Measurements from ENCODE around the gene OR6S1. TPM values are rescaled to one million over a fixed set of nuclear protein-coding genes. Genes with fewer than 3 reads are reported as not detected.
"Not testable (repeated sequence)": the region's sequence is repeated elsewhere in the genome, so short reads cannot be mapped to it uniquely, and the experiment has no call there.

OR6S1 gene
- total RNA-seq, 1 experiment from 2014 or later: not detected

DNA sequence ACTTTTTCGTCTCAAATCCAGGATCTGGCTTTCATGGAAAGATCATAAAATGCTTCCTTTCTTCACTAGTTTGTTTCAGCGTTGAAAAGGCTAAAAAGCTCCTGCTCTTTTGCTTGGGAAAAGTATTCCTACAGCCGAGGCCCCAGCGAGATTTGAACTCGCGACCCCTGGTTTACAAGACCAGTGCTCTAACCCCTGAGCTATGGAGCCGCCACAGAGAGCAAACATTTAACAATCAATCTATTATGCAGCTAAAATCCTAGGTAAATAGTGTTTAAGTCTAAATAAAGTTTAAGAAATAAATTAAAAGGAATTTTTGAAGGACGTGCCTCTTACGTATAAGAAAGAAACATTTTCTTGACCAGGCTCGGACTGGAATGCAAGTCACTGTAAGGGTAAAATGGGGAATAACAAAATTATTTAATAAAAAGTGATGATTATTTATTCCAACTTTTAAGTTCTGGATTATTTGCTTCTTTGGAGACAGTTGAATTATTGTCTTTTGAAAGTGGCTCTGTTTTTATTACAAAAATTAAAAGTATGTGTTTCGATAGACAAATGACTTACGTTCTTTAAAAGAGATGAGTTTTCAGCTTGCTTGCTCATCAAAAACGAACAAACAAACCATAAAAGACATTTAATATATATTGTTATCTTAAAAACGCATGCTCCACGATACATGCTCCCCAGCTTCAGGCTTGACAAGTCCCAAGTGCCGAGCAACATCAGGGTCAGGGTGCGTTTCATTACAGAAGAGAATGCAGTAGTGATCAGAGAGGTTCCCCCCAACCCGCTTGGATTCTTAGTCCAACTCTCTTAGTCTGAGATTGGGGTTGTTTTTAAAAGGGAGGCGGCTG lies 10.2 kb downstream of the OR6S1 start:
- peak; percentile 41 for DNase-seq (ENCODE audit: low spot score)

DNA sequence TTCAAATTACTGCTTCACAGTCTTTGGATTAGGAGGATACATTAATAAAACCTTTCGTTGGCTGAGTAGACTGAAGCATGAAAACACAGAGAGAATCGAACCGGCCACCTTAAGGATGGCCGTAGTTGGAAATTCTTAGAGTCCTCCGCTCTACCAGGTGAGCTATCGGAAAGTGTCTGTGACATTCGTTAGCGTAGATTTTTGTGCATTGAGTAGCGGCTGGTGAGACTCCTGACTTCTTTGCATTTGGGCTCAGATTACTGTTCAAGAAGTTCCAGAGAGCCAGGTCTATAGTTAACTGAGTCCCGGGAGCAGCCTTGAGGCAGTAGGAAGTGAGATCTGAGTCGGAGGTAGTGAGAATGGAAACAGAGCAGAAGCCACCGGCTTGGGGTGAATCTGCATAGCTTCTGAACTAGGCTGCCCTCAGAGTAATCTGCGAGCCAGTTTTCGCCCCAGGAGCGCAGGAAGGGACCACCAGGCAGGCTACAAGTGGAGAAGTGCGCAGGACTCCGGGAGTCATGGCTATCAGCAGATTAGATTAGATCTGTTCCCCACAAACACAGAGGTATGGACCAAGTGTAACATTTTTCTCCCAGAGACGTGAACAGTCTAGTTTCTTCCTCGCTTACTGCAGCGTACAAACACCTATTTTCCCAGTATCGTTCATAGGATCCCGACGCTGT lies 11.0 kb downstream of the OR6S1 start:
- no peak for DNase-seq (ENCODE audit: low spot score)

DNA sequence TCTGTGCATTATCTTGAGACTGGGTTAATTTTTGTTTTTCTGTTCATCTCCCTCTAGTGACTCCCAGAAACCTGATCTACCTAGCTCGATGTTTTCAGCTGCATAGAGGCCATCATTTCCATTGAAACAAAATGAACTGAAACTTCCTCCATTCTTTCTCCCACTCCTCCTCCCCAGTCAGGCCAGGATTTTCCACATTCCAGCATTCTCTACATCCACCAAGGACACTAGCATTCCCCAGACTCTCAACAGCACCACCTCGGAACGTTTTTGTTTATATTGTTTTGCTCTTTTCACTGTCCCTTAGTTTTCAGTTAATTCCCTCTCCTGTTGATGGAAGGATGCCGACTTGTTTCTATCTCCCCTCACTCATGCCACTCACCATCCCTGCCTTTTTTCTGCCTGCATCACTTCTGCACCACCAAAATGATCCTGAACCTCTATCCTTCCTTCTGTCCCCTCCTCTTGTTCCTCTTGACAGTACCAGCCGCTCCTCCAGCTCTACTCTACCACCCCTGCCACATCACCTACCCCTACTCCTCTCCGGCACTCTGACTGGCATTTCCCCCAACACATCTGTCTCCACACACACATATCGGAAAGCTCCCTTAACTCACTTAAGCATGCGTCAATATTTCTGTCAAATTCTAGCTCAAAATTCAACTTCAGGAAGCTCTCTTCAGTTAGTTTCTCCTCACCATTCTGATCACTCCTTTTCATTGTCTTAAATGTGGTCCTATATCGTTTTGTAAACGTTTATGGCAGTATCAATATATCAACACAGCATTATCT lies 13.2 kb downstream of the OR6S1 start:
- DNase-seq (ENCODE audit: low spot score): no peak

DNA sequence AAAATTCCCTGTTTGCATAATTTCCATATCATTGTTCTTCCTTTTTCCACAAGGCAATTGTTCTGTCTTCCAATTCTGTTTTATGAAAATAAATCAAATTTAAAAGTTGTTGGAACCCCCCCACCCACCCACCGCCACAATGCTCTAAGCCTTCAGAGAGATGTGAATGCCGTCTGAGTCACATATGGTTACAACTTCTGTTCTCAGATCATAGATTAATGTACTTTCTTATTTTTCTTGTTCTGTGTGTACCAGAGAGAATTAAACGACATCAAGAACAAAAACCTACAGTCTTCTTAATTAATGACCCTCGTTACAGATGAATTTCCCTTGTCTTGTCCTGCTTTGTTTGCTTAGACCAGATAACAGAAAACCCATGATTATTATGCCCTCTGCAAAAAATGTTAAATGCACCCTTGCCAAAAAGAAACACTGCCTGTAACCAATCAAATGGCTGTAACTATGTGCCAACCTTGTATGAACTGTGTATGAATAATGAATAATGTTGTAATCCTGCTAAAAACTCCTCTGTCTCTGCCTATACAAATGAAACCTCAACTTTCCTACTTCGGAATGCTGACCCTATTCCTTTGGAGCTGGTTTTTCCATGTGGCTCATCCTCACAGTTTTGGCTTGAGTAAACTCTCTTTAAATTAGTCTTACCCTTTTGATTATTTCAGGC lies 14.0 kb downstream of the OR6S1 start:
- DNase-seq (ENCODE audit: low spot score): no peak

DNA sequence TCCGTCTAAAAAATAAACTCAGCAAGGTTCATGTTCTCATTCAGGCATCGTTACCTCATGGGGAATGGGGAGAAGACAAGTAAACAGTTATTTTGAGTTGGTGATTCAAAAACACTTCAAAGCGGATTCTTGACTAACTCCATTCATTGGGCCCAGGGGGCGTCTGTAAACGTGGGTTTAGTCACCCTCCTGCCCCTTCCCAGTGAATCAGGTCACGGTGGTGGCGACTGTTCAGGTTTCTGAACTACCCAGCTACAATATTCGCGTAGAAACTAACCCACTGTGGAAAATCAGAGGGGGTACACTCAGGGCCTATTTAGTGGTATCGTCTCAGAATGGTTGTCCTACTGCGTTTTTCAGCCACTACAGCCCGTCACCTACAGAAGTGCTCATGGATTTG lies 15.2 kb downstream of the OR6S1 start:
- no peak for DNase-seq (ENCODE audit: low spot score)

DNA sequence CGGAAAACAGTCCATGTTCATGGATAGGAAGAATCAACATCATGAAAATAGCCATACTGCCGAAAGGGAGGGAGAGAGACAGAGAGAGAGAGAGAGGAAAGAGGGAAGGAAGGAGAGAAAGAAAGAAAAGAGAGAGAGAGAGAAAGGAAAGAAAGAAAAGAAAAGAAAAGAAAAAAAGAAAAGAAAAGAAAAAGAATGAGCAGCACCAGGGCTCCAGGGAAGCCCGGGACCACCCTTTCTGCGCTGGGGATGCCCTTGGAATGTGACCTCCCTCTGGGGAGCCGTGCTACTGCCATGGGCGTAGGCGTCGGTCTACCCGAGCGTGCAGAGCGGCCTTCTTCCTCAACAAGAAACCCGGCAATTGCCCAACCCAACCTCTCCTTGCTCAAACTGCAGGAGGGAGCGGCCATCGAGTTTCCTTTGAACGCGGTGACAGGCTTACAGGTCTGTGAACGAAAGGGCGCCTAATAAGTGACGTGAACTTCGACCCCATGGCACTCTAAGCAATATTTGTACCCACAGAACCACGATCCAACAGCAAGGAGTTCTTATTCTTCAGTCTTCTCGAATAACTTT lies 16.9 kb downstream of the OR6S1 start:
- DNase-seq (ENCODE audit: low spot score): no peak

DNA sequence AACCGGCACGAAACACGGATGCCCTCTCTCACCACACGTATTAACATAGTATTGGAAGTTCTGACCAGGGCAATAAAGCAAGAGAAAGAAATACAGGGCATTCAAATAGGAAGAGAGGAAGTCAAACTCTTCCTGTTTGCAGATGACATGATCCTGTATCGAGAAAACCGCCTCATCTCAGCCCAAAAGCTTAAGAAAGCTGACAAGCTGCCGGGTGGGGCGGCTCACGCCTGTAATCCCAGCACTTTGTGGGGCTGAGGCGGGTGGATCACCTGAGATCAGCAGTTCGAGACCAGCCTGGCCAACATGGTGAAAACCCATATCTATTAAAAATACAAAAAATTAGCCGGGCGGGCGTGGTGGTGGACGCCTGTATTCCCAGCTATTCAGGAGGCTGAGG lies 17.7 kb downstream of the OR6S1 start:
- no peak for DNase-seq (ENCODE audit: low spot score)

DNA sequence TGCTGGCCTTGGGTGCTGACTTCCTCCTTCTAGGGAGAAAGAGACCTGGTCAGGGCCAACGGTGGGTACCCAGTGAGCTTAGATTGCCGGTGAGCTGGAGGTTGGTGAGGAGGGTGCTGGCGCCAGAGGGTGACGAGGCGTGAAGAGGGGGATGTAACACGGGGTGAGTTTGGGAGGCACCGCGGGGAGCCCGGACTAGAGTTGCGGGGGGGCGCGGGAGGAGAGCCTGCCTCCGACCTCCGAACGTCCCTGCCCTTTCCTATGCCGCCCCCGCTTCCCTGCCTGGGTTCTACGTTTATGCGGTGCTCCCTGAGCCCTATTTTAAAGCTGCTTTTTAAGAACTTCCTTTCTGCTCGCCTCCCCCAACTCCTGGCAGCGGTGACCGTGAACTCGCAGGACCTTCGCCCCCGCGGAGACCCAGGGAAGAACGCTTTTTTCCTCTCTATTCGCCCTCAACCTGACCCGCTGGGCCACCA lies 18.6 kb downstream of the OR6S1 start:
- DNase-seq (ENCODE audit: low spot score): no peak

DNA sequence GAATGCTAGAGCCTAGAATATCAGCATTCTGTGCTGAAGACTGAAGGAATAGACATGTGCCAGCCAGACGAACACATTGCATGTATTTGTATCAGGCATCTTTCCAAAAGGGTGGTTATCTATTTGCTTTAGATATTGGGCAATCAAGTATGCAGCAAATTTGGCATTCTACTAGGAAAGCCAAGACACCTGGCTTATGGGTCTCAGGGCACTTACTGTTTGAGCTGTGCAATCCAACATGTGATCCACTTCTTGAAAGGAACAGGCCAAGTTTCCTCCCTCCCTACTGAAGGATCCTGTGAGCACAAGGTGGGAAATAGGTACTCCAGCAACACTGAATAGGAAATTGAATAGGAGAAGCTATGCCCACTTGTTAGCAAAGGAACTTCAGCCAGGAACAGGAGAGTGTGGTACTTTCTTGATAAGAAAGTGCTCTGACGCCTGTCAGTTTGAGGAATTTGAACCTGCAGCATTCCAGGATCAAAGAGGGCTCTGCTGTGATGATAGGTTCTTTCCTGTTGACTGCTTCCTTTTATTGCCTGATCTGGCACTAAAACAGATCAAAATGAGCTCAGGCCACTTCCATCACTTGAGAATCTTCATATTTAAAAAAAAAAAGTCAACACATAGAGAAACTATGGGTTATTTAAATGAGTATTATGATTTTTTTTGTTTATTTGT lies 20.6 kb downstream of the OR6S1 start:
- DNase-seq (ENCODE audit: low spot score): no peak

DNA sequence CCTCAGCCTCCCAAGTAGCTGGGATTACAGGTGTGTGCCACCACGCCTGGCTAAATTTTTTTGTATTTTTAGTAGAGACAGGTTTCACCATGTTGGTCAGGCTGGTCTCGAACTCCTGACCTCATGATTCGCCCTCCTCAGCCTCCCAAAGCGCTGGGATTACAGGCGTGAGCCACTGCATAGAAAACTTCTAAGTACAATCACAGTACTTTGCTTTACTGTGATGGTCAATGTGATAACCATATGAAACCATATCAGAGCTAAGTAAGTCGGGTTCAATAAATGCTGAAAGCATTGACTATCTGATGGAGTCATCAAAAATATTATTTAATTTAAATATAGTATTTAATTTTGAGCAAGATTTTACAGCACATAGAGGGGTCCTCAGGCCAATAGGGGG lies 21.8 kb downstream of the OR6S1 start:
- DNase-seq (ENCODE audit: low spot score): not testable (repeated sequence)

DNA sequence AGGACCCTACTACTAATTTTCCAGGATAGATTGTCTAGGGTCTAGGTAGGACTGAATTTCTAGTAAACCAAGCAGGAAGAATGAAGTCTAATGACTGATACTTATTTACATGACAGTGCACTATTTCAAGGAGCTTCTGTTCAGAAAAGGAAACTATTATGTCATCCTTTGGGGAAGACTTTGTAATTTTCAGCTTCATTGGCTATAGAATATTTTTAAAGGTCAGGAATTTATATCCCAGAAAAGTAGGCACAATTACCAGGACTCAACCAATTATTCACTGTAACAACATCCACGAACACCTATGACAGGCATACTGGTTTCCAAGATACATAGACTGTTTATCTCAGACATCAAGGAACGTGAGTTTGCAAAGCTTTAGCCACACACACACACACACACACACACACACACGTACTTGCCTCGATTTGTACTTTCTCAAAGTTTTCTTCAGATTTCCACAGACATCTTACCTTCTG lies 23.2 kb downstream of the OR6S1 start:
- DNase-seq (ENCODE audit: low spot score): no peak

DNA sequence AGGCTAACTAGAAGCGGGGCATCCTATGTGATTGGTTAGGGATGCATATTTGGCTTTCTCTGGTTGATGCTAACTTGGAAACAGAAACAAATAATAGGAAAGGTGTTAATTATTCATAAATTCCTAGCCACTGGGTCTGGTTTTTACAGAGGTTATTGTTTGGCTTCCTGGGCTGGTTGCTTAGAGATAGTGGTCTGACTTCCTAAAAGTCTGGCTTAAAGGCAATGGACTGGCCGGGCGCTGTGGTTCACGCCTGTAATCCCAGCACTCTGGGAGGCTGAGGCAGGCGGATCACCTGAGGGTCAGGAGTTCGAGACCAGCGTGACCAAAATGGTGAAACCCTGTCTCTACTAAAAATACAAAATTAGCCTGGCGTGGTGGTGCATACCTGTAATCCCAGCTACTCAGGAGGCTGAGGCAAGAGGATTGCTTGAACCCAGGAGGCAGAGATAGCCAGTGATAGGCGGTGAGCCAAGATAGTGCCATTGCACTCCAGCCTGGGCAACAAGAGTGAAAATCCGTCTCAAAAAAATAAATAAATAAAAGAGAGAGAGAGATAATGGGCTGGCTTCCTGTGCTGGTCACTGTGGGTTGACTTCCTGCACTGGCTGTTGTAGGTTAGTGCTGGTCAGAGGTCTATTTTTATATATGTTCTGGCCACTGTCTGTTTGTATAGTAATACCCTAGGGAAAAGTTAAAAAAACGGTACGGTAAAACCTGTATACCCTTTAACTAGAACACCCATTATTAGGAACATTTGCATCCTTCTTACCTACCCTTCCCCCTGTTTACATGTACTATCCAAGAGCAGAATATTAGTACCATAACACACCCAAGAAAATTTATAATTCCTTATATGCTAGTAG lies 24.1 kb downstream of the OR6S1 start:
- no peak for DNase-seq (ENCODE audit: low spot score)

DNA sequence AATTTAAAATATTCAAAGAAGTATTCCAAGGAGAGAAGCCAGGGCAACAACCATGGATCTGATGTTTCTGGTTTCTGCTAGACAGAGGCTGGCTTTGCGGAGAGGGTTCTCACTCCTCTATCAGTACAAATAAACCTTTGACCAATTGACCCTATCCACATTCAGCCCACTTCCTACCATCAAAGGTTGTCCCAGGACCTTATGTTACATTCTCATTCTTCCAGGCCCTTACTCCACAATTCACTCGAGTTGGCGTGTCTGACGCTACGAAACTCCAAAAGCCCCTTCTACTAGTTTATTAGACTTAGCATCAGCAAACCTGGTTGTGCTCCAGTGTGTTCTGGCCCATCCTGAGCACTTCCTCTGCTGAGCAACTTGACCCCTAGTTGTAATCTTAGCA lies 25.5 kb downstream of the OR6S1 start:
- DNase-seq (ENCODE audit: low spot score): no peak

DNA sequence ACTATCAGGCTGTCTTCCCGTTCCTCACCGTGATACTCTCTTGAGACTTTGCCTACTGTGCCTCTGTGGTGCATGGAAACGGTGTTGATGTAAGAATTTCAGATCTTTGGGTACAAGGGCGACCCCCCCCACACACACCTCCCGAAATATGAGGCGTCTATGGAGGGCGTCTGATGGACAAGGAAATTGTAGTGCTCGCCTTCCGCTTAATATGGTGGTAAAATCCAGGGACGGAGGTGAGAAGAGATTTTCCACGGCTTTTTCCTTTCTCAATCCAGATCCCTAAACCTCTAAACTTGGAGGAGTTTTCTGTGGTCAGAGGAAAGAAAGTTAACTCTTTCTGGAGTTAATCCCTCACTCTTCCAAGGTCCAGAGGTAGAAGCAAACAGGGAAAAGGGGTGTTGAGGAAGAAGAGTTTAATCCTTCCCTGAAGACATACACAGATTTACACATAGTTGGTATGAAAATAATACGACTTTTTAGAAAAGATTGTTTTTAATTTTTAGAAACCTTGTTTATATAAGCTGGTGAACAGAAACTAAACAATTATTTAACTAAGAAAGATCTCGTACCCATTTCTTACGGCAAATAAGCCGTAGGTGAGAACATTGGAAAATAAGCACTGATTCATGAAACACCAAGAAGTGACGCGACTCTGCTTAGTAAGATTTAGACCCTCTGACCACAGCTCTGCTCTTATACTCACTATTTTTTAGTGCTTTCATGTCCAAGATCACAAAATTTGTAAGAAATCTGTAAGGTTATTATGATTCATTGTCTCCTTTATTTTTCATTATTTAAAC lies 27.3 kb downstream of the OR6S1 start:
- no peak for DNase-seq (ENCODE audit: low spot score)

DNA sequence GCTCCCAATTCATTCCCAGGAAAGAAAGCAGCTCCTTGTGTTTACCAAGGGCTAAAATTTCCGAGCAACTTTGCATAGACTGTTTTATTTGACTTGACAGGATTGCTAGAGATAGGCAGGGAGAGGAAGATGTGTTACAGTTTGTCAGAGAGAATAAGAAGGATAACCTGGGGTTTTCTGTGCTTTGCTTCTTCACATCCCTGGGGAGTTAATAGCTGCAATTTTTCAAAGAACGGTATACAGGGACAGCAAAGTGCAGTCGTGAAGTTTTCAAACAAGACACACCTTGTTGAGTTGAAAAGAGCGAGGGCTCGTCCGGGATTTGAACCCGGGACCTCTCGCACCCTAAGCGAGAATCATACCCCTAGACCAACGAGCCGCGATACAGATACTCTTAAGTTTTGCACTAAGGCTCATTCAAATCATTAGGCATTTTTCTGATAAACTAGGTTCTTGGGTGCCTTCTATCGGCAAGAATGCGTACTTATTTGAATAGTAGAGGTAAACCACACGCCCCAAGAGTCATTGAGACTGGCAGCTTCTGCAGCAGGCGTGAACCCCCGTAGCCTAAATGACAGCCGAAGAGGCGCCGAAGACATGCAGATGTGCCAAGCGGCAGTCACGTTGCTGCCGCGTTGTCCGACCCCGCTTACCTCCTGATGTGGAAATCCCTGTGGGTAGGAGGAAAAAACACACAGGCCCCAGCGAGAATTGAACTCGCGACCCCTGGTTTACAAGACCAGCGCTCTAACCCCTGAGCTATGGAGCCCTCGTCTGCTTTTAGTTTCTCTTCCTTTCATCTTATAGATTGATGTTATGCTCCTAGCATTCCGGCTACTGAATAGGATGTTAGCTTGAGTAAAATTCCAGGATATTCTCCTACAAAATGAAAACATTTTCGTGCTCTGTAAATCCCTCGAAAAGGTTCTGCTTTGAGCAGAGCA lies 28.1 kb downstream of the OR6S1 start:
- DNase-seq (ENCODE audit: low spot score): peak; percentile 99

DNA sequence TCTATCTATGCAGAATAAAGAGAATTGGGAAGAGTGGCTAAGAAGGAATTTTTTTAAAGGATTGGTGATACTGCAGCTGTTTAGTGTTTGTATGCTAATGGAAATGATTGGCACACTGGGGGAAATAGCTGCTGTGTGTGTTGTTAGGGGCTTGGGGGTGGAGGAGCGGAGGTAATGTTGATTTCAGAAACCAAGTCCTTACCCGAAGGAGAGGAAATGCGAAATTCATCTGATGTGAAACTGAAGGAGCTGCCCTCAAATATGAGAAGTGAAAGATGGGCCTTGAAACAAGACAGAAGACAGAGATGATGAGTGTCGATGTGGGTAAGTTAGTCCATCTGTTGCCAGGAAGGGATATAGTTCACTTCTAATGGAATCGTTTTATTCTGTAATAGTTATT lies 29.1 kb downstream of the OR6S1 start:
- DNase-seq (ENCODE audit: low spot score): no peak

DNA sequence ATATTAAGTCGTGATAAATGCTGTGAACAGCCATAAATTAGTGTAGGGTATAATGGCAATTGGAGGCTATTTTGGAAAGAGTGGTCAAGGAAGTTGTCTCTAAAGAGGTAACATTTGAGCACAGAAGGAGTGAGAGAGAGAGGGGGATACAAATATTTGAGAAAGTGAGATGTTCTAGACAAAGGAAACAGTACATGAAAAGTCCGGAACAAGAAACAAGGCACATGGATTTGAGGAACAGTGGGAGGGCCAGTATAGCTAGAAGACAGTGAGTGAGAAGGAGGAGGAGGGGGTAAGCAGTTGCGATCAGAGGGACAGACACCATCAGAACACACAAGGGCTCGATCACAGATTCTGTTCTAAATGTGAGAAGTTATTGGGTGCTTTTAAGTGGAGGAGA lies 30.2 kb downstream of the OR6S1 start:
- DNase-seq (ENCODE audit: low spot score): no peak

Measured in H4 (cell line).